Gastrocnemius medialis (tissue), 4 donors: ENCODE data around the gene LMTK3.

Experiments used
- CTCF ChIP-seq, 5 experiments: fragments of 450-650 bp in 3 of 5; fragments of 200-600 bp in 2 of 5; sonication (generic) in 2 of 5; IDR thresholded peaks in 4 of 5; conservative IDR thresholded peaks in 1 of 5; 1 replicate in 4 of 5; 2 replicates in 1 of 5; pipeline ENCODE4 v1.5.1; 2016 to 2019; ENCODE audit warnings: antibody characterized with exemption in 5 of 5, mild to moderate bottlenecking in 3 of 5, moderate library complexity in 3 of 5
- POLR2A ChIP-seq, 2 donors: fragments of 450-650 bp; IDR thresholded peaks; one replicate each; pipeline ENCODE4 v1.6.1; 2017; ENCODE audit warnings: antibody characterized with exemption in 2 of 2, mild to moderate bottlenecking in 2 of 2, moderate library complexity in 2 of 2

GRCh38 chr19:48543121-48543710 lies 31.6 kb upstream of the LMTK3 start:
- TF ChIP-seq CTCF (IDR thresholded peaks at IDR 0.05 in 4 of 5, conservative IDR thresholded peaks at IDR 0.05 in 1 of 5) (no peak), POLR2A (IDR thresholded peaks at IDR 0.05) (no peak)
